ENCODE measurements around the gene CCDC30. TPM values are rescaled to one million over a fixed set of nuclear protein-coding genes. Genes with fewer than 3 reads are reported as not detected.
A peak's percentile ranks its signal among the peaks of the same experiment; 100 is the strongest.

CCDC30 gene
- total RNA-seq, 1 donor from 2014 or later: 3.4 TPM

DNA sequence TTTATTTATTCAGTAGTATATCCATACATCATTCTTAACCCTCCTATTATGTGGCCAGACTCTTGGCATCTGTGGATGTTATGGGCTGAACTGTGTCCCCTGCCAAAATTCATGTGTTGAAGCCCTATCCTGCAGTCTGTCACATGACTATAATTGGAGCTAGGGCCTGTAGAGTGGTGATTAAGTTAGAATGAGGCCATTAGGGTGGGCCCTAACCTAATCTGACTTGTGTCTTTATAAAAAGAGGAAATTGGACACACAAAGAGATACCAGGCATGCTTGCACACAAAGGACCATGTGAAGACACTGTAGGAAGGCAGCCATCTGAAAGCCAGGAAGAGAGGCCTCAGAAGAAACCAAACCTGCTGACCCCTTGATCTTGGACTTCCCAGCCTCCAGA lies 13.8 kb upstream of the CCDC30 start:
- Mint-ChIP-seq H3K27ac (ENCODE audit: unreplicated experiment) (no peak overlapping the region), H3K27me3 (ENCODE audit: unreplicated experiment) (peaks cover 3% of the 10 kb centered on the region), H3K4me1 (ENCODE audit: unreplicated experiment) (no peaks in the 10 kb centered on the region), H3K36me3 (ENCODE audit: low read depth, unreplicated experiment) (no peaks in the 10 kb centered on the region), H3K9me3 (ENCODE audit: unreplicated experiment) (no peaks in the 10 kb centered on the region), H3K4me3 (ENCODE audit: unreplicated experiment) (no peak overlapping the region)
- DNase-seq (ENCODE audit: low spot score): no peak
- TF ChIP-seq, protein P1, sequence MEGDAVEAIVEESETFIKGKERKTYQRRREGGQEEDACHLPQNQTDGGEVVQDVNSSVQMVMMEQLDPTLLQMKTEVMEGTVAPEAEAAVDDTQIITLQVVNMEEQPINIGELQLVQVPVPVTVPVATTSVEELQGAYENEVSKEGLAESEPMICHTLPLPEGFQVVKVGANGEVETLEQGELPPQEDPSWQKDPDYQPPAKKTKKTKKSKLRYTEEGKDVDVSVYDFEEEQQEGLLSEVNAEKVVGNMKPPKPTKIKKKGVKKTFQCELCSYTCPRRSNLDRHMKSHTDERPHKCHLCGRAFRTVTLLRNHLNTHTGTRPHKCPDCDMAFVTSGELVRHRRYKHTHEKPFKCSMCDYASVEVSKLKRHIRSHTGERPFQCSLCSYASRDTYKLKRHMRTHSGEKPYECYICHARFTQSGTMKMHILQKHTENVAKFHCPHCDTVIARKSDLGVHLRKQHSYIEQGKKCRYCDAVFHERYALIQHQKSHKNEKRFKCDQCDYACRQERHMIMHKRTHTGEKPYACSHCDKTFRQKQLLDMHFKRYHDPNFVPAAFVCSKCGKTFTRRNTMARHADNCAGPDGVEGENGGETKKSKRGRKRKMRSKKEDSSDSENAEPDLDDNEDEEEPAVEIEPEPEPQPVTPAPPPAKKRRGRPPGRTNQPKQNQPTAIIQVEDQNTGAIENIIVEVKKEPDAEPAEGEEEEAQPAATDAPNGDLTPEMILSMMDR (IDR thresholded peaks at IDR 0.05; ENCODE audit: unreplicated experiment): no peak

DNA sequence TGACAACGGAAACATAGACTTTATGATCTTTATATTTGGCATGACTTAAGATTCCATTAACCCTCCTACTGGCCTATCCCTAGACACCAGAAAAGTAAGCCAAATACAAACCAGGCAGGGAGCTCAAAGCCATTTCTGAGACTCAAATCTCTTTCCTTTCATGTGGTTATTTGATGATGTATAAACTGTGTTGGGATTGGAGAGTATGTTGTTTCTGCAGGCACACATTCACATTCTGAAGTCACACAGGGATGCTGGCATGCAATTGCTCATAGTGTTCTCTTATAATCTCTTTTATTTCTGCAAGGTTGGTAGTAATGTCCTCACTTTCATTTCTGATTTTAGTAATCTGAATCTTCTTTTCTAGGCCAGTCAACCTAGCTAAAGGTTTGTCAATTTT lies 13.0 kb upstream of the CCDC30 start:
- Mint-ChIP-seq H3K27me3 (ENCODE audit: unreplicated experiment) (peaks cover 8% of the 10 kb centered on the region), H3K36me3 (ENCODE audit: low read depth, unreplicated experiment) (no peaks in the 10 kb centered on the region), H3K27ac (ENCODE audit: unreplicated experiment) (no peak overlapping the region), H3K9me3 (ENCODE audit: unreplicated experiment) (no peaks in the 10 kb centered on the region), H3K4me1 (ENCODE audit: unreplicated experiment) (no peaks in the 10 kb centered on the region), H3K4me3 (ENCODE audit: unreplicated experiment) (no peak overlapping the region)
- DNase-seq (ENCODE audit: low spot score): no peak
- TF ChIP-seq, protein P1 (IDR thresholded peaks at IDR 0.05; ENCODE audit: unreplicated experiment): no peak

DNA sequence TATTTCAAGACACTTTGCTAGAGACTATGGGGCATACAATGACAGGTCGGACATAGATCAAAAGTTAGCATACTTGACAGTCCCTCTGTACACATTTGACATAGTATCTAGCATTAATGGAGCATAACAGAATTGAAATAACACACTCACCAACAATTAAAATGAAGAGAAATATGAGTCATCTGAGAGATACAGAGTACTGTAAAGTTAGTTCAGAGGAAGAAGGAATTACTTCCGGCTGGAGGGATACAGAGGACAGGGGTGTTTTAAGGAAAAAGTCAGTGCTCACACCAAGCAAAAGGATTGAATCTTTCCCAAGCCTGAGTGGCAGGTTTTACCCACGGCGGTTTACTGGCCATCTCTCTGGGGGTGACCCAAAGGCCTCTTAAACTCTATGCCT lies 9.7 kb upstream of the CCDC30 start:
- H3K4me3 Mint-ChIP-seq (ENCODE audit: unreplicated experiment): no peak overlapping the region
- no peak for DNase-seq (ENCODE audit: low spot score)

DNA sequence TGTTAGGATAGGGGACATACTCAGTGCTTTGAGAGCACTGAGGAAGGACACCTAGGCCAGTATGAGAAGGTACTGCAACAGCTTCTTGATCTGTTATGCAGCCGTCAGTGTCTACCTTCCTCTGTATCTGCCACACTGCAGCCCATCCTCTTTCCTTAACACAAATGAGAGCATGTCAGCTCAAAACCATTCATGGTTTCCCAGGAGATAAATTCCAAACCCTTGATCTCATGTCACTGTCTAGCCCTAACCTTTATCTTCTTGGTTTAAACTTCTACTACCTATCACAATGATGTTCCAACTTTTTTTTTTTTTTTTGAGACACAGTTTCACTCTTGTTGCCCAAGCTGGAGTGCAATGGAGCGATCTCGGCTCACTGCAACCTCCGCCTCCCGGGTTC lies 8.7 kb upstream of the CCDC30 start:
- DNase-seq (ENCODE audit: low spot score): no peak
- Mint-ChIP-seq H3K27me3 (ENCODE audit: unreplicated experiment) (peaks cover 18% of the 10 kb centered on the region), H3K4me3 (ENCODE audit: unreplicated experiment) (no peak overlapping the region), H3K36me3 (ENCODE audit: low read depth, unreplicated experiment) (no peaks in the 10 kb centered on the region), H3K9me3 (ENCODE audit: unreplicated experiment) (no peaks in the 10 kb centered on the region), H3K4me1 (ENCODE audit: unreplicated experiment) (peaks cover 13% of the 10 kb centered on the region), H3K27ac (ENCODE audit: unreplicated experiment) (no peak overlapping the region)
- TF ChIP-seq, protein P1 (IDR thresholded peaks at IDR 0.05; ENCODE audit: unreplicated experiment): no peak

More for the DNA sequence above, 9.7 kb upstream of the CCDC30 start:
- H3K36me3 Mint-ChIP-seq (ENCODE audit: low read depth, unreplicated experiment): no peaks in the 10 kb centered on the region
- TF ChIP-seq, protein P1 (IDR thresholded peaks at IDR 0.05; ENCODE audit: unreplicated experiment): no peak
- H3K27ac Mint-ChIP-seq (ENCODE audit: unreplicated experiment): no peak overlapping the region
- H3K4me1 Mint-ChIP-seq (ENCODE audit: unreplicated experiment): peaks cover 13% of the 10 kb centered on the region
- H3K9me3 Mint-ChIP-seq (ENCODE audit: unreplicated experiment): no peaks in the 10 kb centered on the region
- peaks cover 18% of the 10 kb centered on the region for H3K27me3 Mint-ChIP-seq (ENCODE audit: unreplicated experiment)

DNA sequence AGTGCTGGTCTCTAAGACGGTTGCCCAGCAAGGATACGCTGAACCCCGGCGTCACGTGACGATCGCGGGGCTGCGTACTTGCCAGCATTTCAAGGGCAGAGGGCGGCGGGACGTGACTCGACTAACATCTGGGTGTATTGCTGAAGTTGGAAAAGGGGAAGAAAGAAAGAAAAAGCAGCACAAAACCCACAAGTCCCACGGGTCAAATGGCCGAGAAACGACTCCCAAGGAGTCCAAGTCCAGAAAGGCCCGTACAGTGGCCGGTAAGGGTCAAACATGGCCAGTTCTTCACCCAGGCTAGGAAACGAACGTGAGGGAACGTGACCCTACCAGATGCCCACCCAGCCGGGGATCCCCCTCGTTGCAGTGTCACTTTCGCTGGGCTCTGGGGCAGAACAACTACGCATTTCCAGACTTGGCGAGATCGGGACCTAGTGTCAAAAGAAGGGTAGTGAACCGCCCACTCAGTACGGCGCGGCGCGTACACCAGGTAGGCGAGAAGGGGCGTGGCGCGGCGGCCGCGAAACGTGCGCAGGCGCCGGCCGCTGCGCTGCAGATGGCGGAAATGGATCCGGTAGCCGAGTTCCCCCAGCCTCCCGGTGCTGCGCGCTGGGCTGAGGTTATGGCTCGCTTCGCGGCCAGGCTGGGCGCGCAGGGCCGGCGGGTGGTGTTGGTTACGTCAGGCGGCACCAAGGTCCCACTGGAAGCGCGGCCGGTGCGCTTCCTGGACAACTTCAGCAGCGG lies 6.9 kb upstream of the CCDC30 start, which contains the start of the genes PPCS and ZMYND12:
Gene PPCS (plus strand): TSS at position 534 of the 744 bp plus-strand sequence. CDS start 23 bp downstream, at position 557.
Gene ZMYND12 (minus strand): TSS at position 13 of the 744 bp plus-strand sequence. CDS start 25 bp downstream, outside the sequence.
- Mint-ChIP-seq H3K27me3 (ENCODE audit: unreplicated experiment) (peaks cover 18% of the 10 kb centered on the region), H3K9me3 (ENCODE audit: unreplicated experiment) (no peaks in the 10 kb centered on the region), H3K4me3 (ENCODE audit: unreplicated experiment) (peak within 1 kb of the TSS; percentile 93), H3K36me3 (ENCODE audit: low read depth, unreplicated experiment) (no peaks in the 10 kb centered on the region), H3K4me1 (ENCODE audit: unreplicated experiment) (peaks cover 13% of the 10 kb centered on the region), H3K27ac (ENCODE audit: unreplicated experiment) (peak within 1 kb of the TSS; percentile 89)
- TF ChIP-seq, protein P1 (IDR thresholded peaks at IDR 0.05; ENCODE audit: unreplicated experiment): no peak
- DNase-seq (ENCODE audit: low spot score): peak; percentile 78

Data from endothelial cell (in vitro differentiated cells).